Hippocampal formation (tissue), 2 donors: Measurements from ENCODE around the gene FAM221A.
"Not testable (repeated sequence)": the region's sequence is repeated elsewhere in the genome, so short reads cannot be mapped to it uniquely, and the experiment has no call there.

Source experiments
- DNase-seq, 2 donors: peaks; one replicate each; lab custom pipeline; 2025; lab: John Stamatoyannopoulos, UW

The FAM221A gene, protein sequence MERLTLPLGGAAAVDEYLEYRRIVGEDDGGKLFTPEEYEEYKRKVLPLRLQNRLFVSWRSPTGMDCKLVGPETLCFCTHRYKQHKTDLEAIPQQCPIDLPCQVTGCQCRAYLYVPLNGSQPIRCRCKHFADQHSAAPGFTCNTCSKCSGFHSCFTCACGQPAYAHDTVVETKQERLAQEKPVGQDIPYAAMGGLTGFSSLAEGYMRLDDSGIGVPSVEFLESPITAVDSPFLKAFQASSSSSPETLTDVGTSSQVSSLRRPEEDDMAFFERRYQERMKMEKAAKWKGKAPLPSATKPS

DNA sequence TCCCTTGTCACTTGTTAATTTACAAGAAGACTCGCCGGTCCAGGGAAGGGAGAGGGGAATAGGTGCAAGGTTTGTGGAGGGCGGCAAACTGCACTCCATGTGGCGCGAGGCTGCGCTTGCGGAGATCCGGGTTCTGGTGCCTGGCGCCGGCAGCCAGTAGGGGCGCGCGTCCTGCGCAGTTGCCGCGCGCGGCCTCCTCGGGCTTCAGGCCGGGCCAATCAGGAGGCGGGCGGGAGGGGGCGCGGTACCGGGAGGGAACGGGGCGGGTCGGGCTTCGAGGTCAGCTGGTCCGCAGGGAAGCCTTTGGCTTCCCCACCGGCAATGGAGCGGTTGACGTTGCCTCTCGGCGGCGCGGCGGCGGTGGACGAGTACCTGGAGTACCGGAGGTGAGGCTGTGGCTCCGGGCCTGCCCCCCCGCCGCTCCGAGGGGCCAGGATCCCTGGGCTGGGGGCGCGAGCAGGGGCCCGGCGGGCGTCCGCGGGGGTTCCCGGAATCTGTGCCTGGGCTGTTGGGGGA is at the start of gene FAM221A:
FAM221A (plus strand) TSS at position 302 of the 516 bp plus-strand sequence; CDS start at position 322, 20 bp downstream.
- DNase-seq, result peak; percentile 87 to 89

- DNase-seq, result no peak
Observed at GRCh38 chr7:23633417-23633816, 46.6 kb upstream of the FAM221A start.

GRCh38 chr7:23645822-23646221 is 34.2 kb upstream of the FAM221A start:
- DNase-seq, result no peak

DNA sequence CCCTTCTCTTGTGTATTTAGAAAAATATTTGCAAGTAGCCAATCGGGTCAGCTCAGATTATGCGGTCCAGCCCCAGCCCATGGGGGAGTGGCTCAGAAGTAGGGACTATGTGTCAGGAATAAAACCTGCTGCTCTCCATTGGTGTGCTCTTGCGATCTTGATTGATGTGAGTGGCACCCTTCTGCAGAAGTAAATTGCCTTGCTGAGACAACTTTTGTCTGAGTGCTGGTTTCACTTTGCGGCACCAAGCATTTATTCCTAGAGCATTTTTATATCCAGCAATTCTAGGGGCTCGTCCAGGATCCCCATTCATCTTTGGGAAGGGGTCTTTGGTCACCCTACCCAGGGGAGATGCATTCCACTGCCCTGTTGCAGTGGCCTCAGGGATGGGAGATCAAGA is 26.1 kb upstream of the FAM221A start:
- no peak for DNase-seq

- DNase-seq, result peak in 1 of 2 donors; percentile 25
Observed at GRCh38 chr7:23654508-23654907, 25.5 kb upstream of the FAM221A start.

GRCh38 chr7:23655433-23655832 is 24.6 kb upstream of the FAM221A start:
- no peak for DNase-seq

GRCh38 chr7:23658831-23659427 is 21.1 kb upstream of the FAM221A start:
- no peak for DNase-seq

DNA sequence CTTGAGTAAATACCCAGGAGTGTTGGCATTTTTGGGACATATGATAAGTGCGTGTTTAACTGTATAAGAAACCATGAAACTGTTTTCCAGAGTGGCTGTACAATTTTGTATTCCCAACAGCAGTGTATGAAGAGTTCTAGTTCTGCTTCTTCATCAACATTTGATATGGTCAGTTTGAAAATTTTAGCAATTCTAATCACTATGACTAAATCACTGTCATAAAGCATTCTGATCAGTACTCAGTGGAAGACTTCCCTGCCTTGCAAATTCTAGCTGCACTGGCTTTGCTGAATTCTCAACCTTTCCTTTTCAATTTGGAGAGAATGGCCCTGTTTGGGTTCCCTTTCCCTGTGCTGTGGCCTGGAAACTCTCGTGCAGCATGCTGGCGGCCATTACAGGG is 18.6 kb upstream of the FAM221A start:
- DNase-seq, result no peak

GRCh38 chr7:23662124-23662983 is 17.6 kb upstream of the FAM221A start:
- no peak for DNase-seq

DNA sequence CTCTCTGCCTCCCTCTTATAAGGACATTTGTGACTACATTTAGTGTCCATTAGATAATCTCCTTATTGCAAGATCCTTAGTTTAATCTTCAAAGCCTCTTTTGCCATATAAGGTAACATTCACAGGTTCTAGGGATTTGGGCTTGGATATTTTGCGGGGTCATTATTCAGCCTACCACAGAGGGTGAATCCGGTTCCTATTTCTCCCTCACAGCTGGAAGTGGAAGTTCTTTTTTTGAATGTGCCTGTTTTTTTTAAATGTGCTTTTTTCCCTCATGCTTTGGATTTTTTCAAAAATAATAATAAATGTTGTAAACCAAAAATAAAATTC is 17.1 kb upstream of the FAM221A start:
- DNase-seq, result no peak

DNA sequence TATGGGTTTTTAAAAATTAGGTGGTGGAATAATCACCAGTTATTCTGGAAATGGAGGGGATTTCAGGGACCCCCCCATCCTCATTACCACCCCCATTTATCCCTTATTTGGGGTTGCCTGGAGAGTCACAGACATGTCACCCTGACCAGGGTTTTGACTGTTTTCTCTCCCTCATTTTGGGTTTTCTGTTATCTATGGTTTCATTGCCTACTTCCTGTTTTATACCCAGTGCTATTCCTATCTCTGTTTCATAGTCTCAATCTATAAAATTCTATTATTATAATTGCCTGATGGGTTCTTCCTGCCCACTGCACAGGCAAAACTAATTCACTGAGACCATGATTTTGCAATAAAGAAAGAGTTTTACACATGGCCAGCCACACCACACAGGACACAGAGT is 15.9 kb upstream of the FAM221A start:
- no peak for DNase-seq

DNA sequence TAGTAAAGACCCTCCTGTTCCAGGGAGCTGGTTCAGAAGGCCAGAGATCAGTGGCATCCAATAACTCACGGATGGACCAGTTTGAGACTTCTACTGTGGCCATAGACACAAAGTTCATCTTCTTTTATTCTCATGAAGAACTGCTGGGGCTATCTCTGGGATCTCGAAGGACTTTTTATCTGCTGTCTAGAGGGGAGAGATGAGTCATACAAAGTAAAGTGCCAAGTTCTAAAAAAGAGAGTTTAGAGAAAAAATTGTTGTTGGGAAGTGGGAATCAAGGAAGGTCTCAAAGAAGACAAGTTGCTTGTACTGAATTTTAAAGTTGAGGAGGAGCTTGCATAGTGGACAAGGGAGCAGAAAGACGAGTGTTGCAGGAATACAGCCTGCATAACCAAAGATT is 8.0 kb upstream of the FAM221A start:
- no peak for DNase-seq

GRCh38 chr7:23680414-23681405 is 711 bp downstream of the FAM221A start:
- peak; percentile 32 to 42 for DNase-seq

GRCh38 chr7:23684041-23684440 is 4.0 kb downstream of the FAM221A start:
- DNase-seq, result not testable (repeated sequence)

DNA sequence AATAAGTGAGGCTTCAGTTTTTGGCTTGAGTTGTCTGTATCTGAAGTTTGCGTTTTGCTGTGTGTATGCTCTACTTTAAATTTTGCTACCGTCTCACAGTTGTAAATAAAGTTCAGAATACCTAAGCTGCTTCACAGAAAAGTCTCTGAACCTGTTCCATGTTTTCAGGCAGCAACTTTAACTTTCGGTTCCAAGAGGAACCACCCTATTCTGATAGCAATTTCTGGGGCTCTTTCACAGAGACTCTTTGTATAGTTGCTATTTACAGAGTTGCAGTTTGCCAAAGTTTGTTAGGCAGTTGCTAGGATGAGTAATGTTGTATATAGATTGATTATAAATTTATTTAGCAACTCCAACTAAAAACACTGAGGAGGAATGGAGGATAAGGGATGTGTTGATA is 5.7 kb downstream of the FAM221A start:
- no peak for DNase-seq

GRCh38 chr7:23687011-23687410 is 7.0 kb downstream of the FAM221A start:
- no peak for DNase-seq

DNA sequence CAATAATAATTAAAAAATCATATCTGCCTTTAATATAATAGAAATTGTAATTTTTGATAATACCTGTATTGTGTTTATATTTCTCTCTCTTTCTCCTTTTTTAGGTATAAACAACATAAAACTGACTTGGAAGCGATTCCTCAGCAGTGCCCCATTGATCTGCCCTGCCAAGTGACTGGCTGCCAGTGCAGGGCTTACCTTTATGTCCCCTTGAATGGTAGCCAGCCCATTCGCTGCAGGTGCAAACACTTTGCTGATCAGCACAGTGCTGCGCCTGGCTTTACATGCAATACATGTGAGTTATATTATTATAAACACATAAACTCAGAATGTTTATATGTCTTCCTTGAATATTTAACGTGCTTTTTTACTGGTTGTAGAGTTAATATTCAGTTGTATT is 9.2 kb downstream of the FAM221A start:
- DNase-seq, result no peak

- no peak for DNase-seq
Observed at GRCh38 chr7:23691320-23691719, 11.3 kb downstream of the FAM221A start.

DNA sequence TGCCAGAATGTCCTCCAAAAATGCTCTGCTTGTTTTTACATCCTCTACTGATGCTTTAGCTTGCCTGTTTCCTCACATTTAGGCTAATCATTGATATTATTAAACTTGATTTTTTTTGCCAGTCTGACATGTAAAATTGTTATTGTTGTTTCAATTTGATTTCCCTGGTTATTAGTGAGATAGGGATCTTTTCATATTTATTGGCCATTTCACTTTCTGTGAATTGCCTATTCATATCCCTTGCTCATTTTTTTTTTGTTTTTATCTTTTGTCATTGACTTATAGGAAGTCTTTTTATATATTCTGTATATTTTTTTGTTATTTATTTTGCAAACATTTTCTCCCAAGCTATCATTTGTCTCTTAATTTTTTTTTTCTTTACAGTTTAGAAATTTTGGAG is 13.2 kb downstream of the FAM221A start:
- DNase-seq, result no peak

DNA sequence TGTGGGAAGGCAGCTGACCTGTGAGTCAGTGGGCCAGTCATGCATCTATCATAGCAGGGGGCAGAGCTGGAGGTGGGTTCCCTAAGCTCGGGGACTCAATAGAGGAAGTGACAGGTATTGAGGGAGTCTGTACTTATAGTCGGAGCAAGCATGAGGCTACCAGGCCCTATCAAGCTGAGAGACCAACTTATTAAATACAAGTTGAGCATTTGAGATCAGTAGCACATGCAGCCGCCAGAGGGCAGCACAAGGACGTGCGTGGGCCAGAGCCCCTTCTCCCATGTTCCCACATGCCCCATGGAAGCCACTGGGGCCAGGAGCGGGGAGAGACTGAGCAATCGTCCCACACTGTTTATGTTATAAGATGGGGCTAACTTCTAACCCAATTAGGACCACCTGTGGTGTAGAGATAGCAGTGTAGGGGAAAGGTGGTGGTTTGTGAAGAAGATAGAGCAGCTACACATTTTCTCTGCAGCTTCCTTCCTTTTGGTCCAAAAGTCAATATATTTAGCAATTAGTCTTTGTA is 17.0 kb downstream of the FAM221A start:
- DNase-seq, result no peak

- no peak for DNase-seq
Observed at GRCh38 chr7:23698822-23699221, 18.8 kb downstream of the FAM221A start.
